HG03135 (cell line): ENCODE measurements around the gene GLT8D2.

Experiments
- ATAC-seq: cut with Tn5 transposase; IDR thresholded peaks from one replicate; pipeline ENCODE4 v1.9.1; 2021; ENCODE audit warnings: mild to moderate bottlenecking, moderate library complexity; ENCODE audit not compliant: unreplicated experiment

The GLT8D2 gene

GRCh38 chr12:104049903-104050356, at the start of gene GLT8D2:
Gene GLT8D2 (minus strand): TSS chr12:104050187. CDS start chr12:104019648, 30,539 bp downstream.
- no peak for ATAC-seq

GRCh38 chr12:104097954-104098353, 48.0 kb upstream of the GLT8D2 start:
- ATAC-seq: no peak

- ATAC-seq: no peak
These were observed 45.3 kb upstream of the GLT8D2 start for GRCh38 chr12:104095289-104095688.

GRCh38 chr12:104094284-104094683, 44.3 kb upstream of the GLT8D2 start:
- no peak for ATAC-seq

GRCh38 chr12:104091136-104091535, 41.1 kb upstream of the GLT8D2 start:
- ATAC-seq: no peak

GRCh38 chr12:104090685-104091084, 40.7 kb upstream of the GLT8D2 start:
- no peak for ATAC-seq

- ATAC-seq: peak; percentile 81
These were observed 33.9 kb upstream of the GLT8D2 start for GRCh38 chr12:104083769-104084475.

- ATAC-seq: no peak
These were observed 30.8 kb upstream of the GLT8D2 start for GRCh38 chr12:104080764-104081163.

- no peak for ATAC-seq
These were observed 29.0 kb upstream of the GLT8D2 start for GRCh38 chr12:104079024-104079423.

GRCh38 chr12:104073699-104074098, 23.7 kb upstream of the GLT8D2 start:
- no peak for ATAC-seq

- no peak for ATAC-seq
These were observed 22.1 kb upstream of the GLT8D2 start for GRCh38 chr12:104072099-104072498.

GRCh38 chr12:104064842-104065427, 14.9 kb upstream of the GLT8D2 start:
- ATAC-seq: peak; percentile 5

- peak; percentile 85 for ATAC-seq
These were observed 14.2 kb upstream of the GLT8D2 start, which contains the start of gene HCFC2 for GRCh38 chr12:104064031-104064841. Gene HCFC2 (plus strand): TSS chr12:104064531. CDS start chr12:104064561, 30 bp downstream.

GRCh38 chr12:104063712-104064030, 13.7 kb upstream of the GLT8D2 start:
- ATAC-seq: peak; percentile 38

GRCh38 chr12:104060791-104061190, 10.8 kb upstream of the GLT8D2 start:
- ATAC-seq: no peak

- no peak for ATAC-seq
These were observed 10.0 kb upstream of the GLT8D2 start for GRCh38 chr12:104059963-104060362.

GRCh38 chr12:104058802-104059201, 8.8 kb upstream of the GLT8D2 start:
- ATAC-seq: no peak

GRCh38 chr12:104057771-104058197, 7.8 kb upstream of the GLT8D2 start:
- no peak for ATAC-seq

- no peak for ATAC-seq
These were observed 6.5 kb upstream of the GLT8D2 start for GRCh38 chr12:104056419-104056972.

- ATAC-seq: no peak
These were observed 5.8 kb upstream of the GLT8D2 start for GRCh38 chr12:104055686-104056388.
